IMR-90 (cell line): Measurements from ENCODE around the gene SNCG. TPM values are rescaled to one million over a fixed set of nuclear protein-coding genes. Genes with fewer than 3 reads are reported as not detected.

Experiments used
- ATAC-seq: fragments of 200-7000 bp; cut with Tn5 transposase; 2 replicates; pipeline ENCODE4 v1.9.1; 2020; ENCODE audit warnings: low read depth, mild to moderate bottlenecking, moderate library complexity
- BruUV-seq: library from RNA; stranded (reverse); fragments of 400-500 nt; replicated peaks from 2 replicates; lab custom pipeline; 2021; lab: Mats Ljungman, UMichigan
- CTCF ChIA-PET: fragments of 300-600 bp; formaldehyde crosslinking; extraction: SDS; loops from one replicate; lab custom pipeline; 2021; ENCODE audit warnings: antibody characterized with exemption; lab: Yijun Ruan, JAX
- POLR2A ChIA-PET: fragments of 300-600 bp; sonication (Branson Sonifier 250); formaldehyde crosslinking; loops from one replicate; lab custom pipeline; 2022; ENCODE audit warnings: antibody characterized with exemption; ENCODE audit not compliant: unreplicated experiment; lab: Charles Lee
- DNase-seq: peaks from one replicate; pipeline ENCODE4 v3.0.0; 2013
- H2AFZ ChIP-seq: replicated peaks from 2 replicates; pipeline ENCODE3; 2013; ENCODE audit warnings: low read length, mild to moderate bottlenecking; ENCODE audit not compliant: poor library complexity
- H2AK5ac ChIP-seq: 2 replicates; pipeline ENCODE4 v1.6.1; 2013; ENCODE audit warnings: low read depth, low read length, inconsistent platforms
- H2AK9ac ChIP-seq: replicated peaks from 2 replicates; pipeline ENCODE3; 2013; ENCODE audit warnings: mild to moderate bottlenecking, low read depth, low read length, moderate library complexity; ENCODE audit not compliant: poor library complexity
- H2BK120ac ChIP-seq: 2 replicates; pipeline ENCODE4 v1.6.1; 2013; ENCODE audit warnings: low read depth, low read length, inconsistent platforms
- H2BK15ac ChIP-seq: 3 replicates; pipeline ENCODE4 v1.6.1; 2013; ENCODE audit warnings: low read depth, low read length, inconsistent platforms
- H2BK20ac ChIP-seq: 2 replicates; pipeline ENCODE4 v1.6.1; 2013; ENCODE audit warnings: low read depth, mild to moderate bottlenecking, inconsistent platforms, low read length, moderate library complexity
- H2BK5ac ChIP-seq: 2 replicates; pipeline ENCODE4 v1.6.1; 2013; ENCODE audit warnings: mild to moderate bottlenecking, low read depth, low read length, inconsistent platforms; ENCODE audit not compliant: poor library complexity, severe bottlenecking
- H3K14ac ChIP-seq: replicated peaks from 2 replicates; pipeline ENCODE4 v1.6.1; 2013; ENCODE audit warnings: low read depth, low read length, inconsistent platforms
- H3K18ac ChIP-seq: 2 replicates; pipeline ENCODE4 v1.6.1; 2013; ENCODE audit warnings: low read depth, low read length, control low read depth
- H3K23ac ChIP-seq: 2 replicates; pipeline ENCODE4 v1.6.1; 2013; ENCODE audit warnings: low read depth, low read length, inconsistent platforms
- H3K27ac ChIP-seq: 2 replicates; pipeline ENCODE4 v1.5.1; 2013; ENCODE audit warnings: mild to moderate bottlenecking, control low read depth, low read length; ENCODE audit not compliant: insufficient read depth
- H3K27me3 ChIP-seq: 2 replicates; pipeline ENCODE4 v1.6.1; 2013; ENCODE audit warnings: low read length; ENCODE audit not compliant: control insufficient read depth, insufficient read depth
- H3K36me3 ChIP-seq: 2 replicates; pipeline ENCODE4 v1.6.1; 2013; ENCODE audit warnings: low read length, mixed read lengths; ENCODE audit not compliant: control insufficient read depth, insufficient read depth
- H3K4ac ChIP-seq: 2 replicates; pipeline ENCODE4 v1.6.1; 2013; ENCODE audit warnings: low read depth, low read length, inconsistent platforms
- H3K4me1 ChIP-seq: 2 replicates; pipeline ENCODE4 v1.6.1; 2013; ENCODE audit warnings: low read length, mixed read lengths; ENCODE audit not compliant: control insufficient read depth, insufficient read depth
- H3K4me2 ChIP-seq: 2 replicates; pipeline ENCODE4 v1.6.1; 2013; ENCODE audit warnings: low read depth, mild to moderate bottlenecking, control low read depth, low read length, moderate library complexity
- H3K4me3 ChIP-seq: 2 replicates; pipeline ENCODE4 v1.5.1; 2013; ENCODE audit warnings: low read depth, mild to moderate bottlenecking, control low read depth, low read length, moderate library complexity; ENCODE audit not compliant: insufficient read depth
- H3K56ac ChIP-seq: 2 replicates; pipeline ENCODE4 v1.6.1; 2013; ENCODE audit warnings: low read length, inconsistent platforms; ENCODE audit not compliant: insufficient read depth; ENCODE audit errors: extremely low read depth
- H3K79me1 ChIP-seq, 2 experiments: 2 replicates each; pipeline ENCODE4 v1.6.1; 2013; ENCODE audit warnings: low read length in 2 of 2, inconsistent platforms in 1 of 2, low read depth in 1 of 2
- H3K9ac ChIP-seq: 2 replicates; pipeline ENCODE4 v1.6.1; 2013; ENCODE audit warnings: low read depth, low read length, control low read depth
- H3K9me1 ChIP-seq: 2 replicates; pipeline ENCODE4 v1.6.1; 2013; ENCODE audit warnings: low read length, inconsistent platforms; ENCODE audit not compliant: insufficient read depth
- H3K9me3 ChIP-seq: 2 replicates; pipeline ENCODE4 v1.6.1; 2013; ENCODE audit warnings: low read length; ENCODE audit not compliant: control insufficient read depth, insufficient read depth
- H4K20me1 ChIP-seq: 2 replicates; pipeline ENCODE4 v1.6.1; 2013; ENCODE audit warnings: low read length, inconsistent platforms; ENCODE audit not compliant: insufficient read depth
- H4K5ac ChIP-seq: 2 replicates; pipeline ENCODE4 v1.6.1; 2013; ENCODE audit warnings: mild to moderate bottlenecking, low read depth, low read length, control low read depth
- H4K8ac ChIP-seq, 2 experiments: 2 replicates each; pipeline ENCODE4 v1.6.1; 2013; ENCODE audit warnings: low read depth in 2 of 2, low read length in 2 of 2, control low read depth in 1 of 2, inconsistent platforms in 1 of 2
- H4K91ac ChIP-seq: 2 replicates; pipeline ENCODE4 v1.6.1; 2013; ENCODE audit warnings: low read depth, low read length, inconsistent platforms; ENCODE audit not compliant: insufficient read depth
- BHLHE40 ChIP-seq: fragments of 150-350 bp; IDR thresholded peaks from 2 replicates; pipeline ENCODE4 v1.6.1; 2016; ENCODE audit warnings: mild to moderate bottlenecking, low read depth, low read length
- CEBPB ChIP-seq: IDR thresholded peaks from 2 replicates; pipeline ENCODE4 v1.6.1; 2012; ENCODE audit warnings: low read depth, low read length, improper control_type of control experiment
- CHD1 ChIP-seq: IDR thresholded peaks from 2 replicates; pipeline ENCODE4 v1.6.1; 2012; ENCODE audit warnings: low read depth, low read length, improper control_type of control experiment
- CTCF ChIP-seq: conservative IDR thresholded peaks from 2 replicates; pipeline ENCODE4 v1.5.1; 2012; ENCODE audit warnings: mild to moderate bottlenecking, low read depth, low read length, improper control_type of control experiment
- ELK1 ChIP-seq: fragments of 150-350 bp; IDR thresholded peaks from 2 replicates; pipeline ENCODE4 v1.6.1; 2016; ENCODE audit warnings: low read depth, mild to moderate bottlenecking, low read length, moderate library complexity, borderline replicate concordance
- FOS ChIP-seq: fragments of 150-350 bp; IDR thresholded peaks from 2 replicates; pipeline ENCODE4 v1.6.1; 2016; ENCODE audit warnings: low read depth, low read length
- MAFK ChIP-seq: IDR thresholded peaks from 2 replicates; pipeline ENCODE4 v1.6.1; 2012; ENCODE audit warnings: low read depth, low read length, improper control_type of control experiment
- MAZ ChIP-seq: IDR thresholded peaks from 2 replicates; pipeline ENCODE4 v1.6.1; 2012; ENCODE audit warnings: low read depth, mild to moderate bottlenecking, low read length, improper control_type of control experiment, moderate library complexity, borderline replicate concordance
- MXI1 ChIP-seq: IDR thresholded peaks from 2 replicates; pipeline ENCODE4 v1.6.1; 2012; ENCODE audit warnings: low read depth, mild to moderate bottlenecking, low read length, moderate library complexity, borderline replicate concordance
- POLR2A ChIP-seq: IDR thresholded peaks from 2 replicates; pipeline ENCODE4 v1.6.1; 2012; ENCODE audit warnings: mild to moderate bottlenecking, low read depth, low read length
- RAD21 ChIP-seq: IDR thresholded peaks from 2 replicates; pipeline ENCODE4 v1.6.1; 2012; ENCODE audit warnings: low read length, improper control_type of control experiment
- RCOR1 ChIP-seq: IDR thresholded peaks from 2 replicates; pipeline ENCODE4 v1.6.1; 2012; ENCODE audit warnings: mild to moderate bottlenecking, low read length, improper control_type of control experiment; ENCODE audit not compliant: insufficient replicate concordance
- RFX5 ChIP-seq: IDR thresholded peaks from 2 replicates; pipeline ENCODE4 v1.8.0; 2012; ENCODE audit warnings: low read depth, mild to moderate bottlenecking, low read length, moderate library complexity
- SMC3 ChIP-seq: fragments of 150-350 bp; IDR thresholded peaks from 2 replicates; pipeline ENCODE4 v1.6.1; 2016; ENCODE audit warnings: low read depth, mild to moderate bottlenecking, antibody characterized with exemption, low read length, moderate library complexity
- WGBS, 2 experiments: methylation state at CpG; one replicate each; pipeline versions ENCODE4 v1.1.5 to v1.1.7; 2013; ENCODE audit warnings: missing lambda C conversion rate in 2 of 2; ENCODE audit not compliant: insufficient read length in 1 of 2; ENCODE audit errors: extremely low coverage in 2 of 2; 5-methylcytosine and 5-hydroxymethylcytosine counted together
- dilution Hi-C: fragments of 300-500 bp; cut with HindIII; formaldehyde crosslinking; loops from one replicate; pipeline ENCODE4 v1.14.3; 2018; ENCODE audit warnings: low sequenced_read_pairs; ENCODE audit not compliant: unreplicated experiment
- in situ Hi-C: fragments of 300-500 bp; cut with MboI; formaldehyde crosslinking; loops from 3 replicates; pipeline ENCODE4 v1.14.3; 2019; ENCODE audit warnings: low sequenced_read_pairs, inconsistent platforms, mixed read lengths
- intact Hi-C: fragments of 100-400 bp; cut with micrococcal nuclease; formaldehyde crosslinking; loops from 2 replicates; pipeline ENCODE4 v1.10.0; 2022
- polyA plus RNA-seq, 3 experiments: library from polyadenylated mRNA; depleted of rRNA; stranded (reverse); fragments of >200 nt; gene quantifications; 2 replicates each; pipeline ENCODE4 v1.2.3, GENCODE V29; 2012; ENCODE audit warnings: low replicate concordance in 1 of 3
- total RNA-seq: library from RNA; depleted of rRNA; stranded (reverse); fragments of >200 nt; gene quantifications from 2 replicates; pipeline ENCODE4 v1.2.3, GENCODE V29; 2012
- TF ChIP-seq, protein P1 (sequence below): fragments of 150-350 bp; IDR thresholded peaks from 2 replicates; pipeline ENCODE4 v1.6.1; 2017; ENCODE audit warnings: mild to moderate bottlenecking, antibody characterized with exemption, low read length, low read depth

The SNCG gene
- total and polyA plus RNA-seq, 2 of the 4 experiments (the other 2 are of a cell fraction): 10.6 to 19.0 TPM

DNA sequence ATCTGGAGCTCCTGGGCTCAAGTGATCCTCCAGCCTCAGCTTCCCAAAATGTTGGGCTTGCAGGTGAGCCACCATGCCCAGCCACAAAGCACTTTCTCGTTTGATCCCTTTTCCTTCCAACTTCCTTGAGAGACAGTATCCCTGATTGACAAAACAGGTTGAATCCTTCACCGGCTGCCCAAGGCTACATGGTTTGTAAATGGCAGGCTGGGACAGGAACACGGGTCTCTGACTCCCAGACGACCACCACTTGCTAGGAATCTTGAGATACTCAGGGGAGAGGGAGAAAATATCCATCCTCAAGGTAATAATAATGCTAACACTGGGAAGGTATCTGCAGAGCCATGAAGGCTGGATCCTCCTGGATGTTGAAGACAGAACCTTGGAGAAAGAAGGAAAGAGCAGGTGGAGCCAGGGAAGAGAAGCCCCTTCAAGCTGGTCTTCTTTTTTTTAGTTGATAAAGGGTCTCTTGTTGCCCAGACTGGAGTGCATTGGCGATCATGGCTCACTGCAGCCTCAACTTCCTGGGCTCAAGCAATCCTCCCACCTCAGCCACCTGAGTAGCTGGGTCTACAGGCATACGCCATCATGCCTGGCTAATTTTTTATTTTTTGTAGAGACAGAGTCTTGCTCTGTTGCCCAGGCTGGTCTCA, 20.8 kb upstream of the SNCG start:
- Histone ChIP-seq H3K9me3 (no peaks in the 10 kb centered on the region), H2BK15ac (no peak overlapping the region), H4K8ac (no peak overlapping the region; a peak in 1 of 4 replicates), H4K20me1 (no peaks in the 10 kb centered on the region), H2BK120ac (no peak overlapping the region), H3K79me1 (no peaks in the 10 kb centered on the region; a peak in 1 of 4 replicates), H2BK5ac (no peak overlapping the region), H3K4ac (no peak overlapping the region), H3K56ac (no peak overlapping the region), H2AK5ac (no peak overlapping the region), H3K9me1 (peaks cover 14% of the 10 kb centered on the region), H3K14ac (no peak overlapping the region), H3K4me3 (no peak overlapping the region), H3K9ac (no peak overlapping the region), H3K36me3 (no peaks in the 10 kb centered on the region), H3K23ac (no peak overlapping the region), H2AK9ac (peak overlapping the region; percentile 63), H2AFZ (peak overlapping the region; percentile 65), H3K18ac (no peak overlapping the region), H3K4me1 (peaks cover 5% of the 10 kb centered on the region), H3K4me2 (no peak overlapping the region), H2BK20ac (no peak overlapping the region), H3K27ac (no peak overlapping the region), H3K27me3 (no peaks in the 10 kb centered on the region), H4K91ac (no peak overlapping the region), H4K5ac (no peak overlapping the region)
- 83% methylated on average over 1 of the region's 6 CpGs; no CpG with 5 or more reads in 1 of the 2 experiments for WGBS, 2 experiments
- ChIA-PET POLR2A (no interaction called here), CTCF (interaction anchor here (0.5 to 1.4 kb wide), 2 partner anchors 117 to 201 kb away, joined by 3 to 4 read pairs; no protein-coding TSS in a partner anchor)
- no peak for DNase-seq
- no peak for ATAC-seq
- no peak for TF ChIP-seq CTCF
- TF ChIP-seq MAZ: no peak
- no peak for TF ChIP-seq RAD21
- TF ChIP-seq FOS: no peak
- no peak for TF ChIP-seq RFX5
- no peak for TF ChIP-seq CEBPB
- no peak for TF ChIP-seq CHD1
- no peak for TF ChIP-seq BHLHE40
- no peak for TF ChIP-seq SMC3
- no peak for TF ChIP-seq RCOR1
- TF ChIP-seq MAFK: no peak
- TF ChIP-seq ELK1: no peak
- TF ChIP-seq MXI1: no peak
- TF ChIP-seq, protein P1, sequence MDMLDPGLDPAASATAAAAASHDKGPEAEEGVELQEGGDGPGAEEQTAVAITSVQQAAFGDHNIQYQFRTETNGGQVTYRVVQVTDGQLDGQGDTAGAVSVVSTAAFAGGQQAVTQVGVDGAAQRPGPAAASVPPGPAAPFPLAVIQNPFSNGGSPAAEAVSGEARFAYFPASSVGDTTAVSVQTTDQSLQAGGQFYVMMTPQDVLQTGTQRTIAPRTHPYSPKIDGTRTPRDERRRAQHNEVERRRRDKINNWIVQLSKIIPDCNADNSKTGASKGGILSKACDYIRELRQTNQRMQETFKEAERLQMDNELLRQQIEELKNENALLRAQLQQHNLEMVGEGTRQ: no peak
- no peak for TF ChIP-seq POLR2A
- intact Hi-C loops: loop anchor here (2.0 kb wide), 2 partner anchors 155 to 245 kb away; no protein-coding TSS in a partner anchor
- dilution Hi-C loops: no loop called here
- no TSS peak for BruUV-seq
- in situ Hi-C loops: no loop called here
